Endothelial cell of umbilical vein (primary cell): Measurements from ENCODE around the gene WDR55. TPM values are rescaled to one million over a fixed set of nuclear protein-coding genes. Genes with fewer than 3 reads are reported as not detected.

Experiments
- BruUV-seq: library from RNA; stranded (reverse); fragments of 400-500 nt; replicated peaks from 2 replicates; lab custom pipeline; 2021; lab: Mats Ljungman, UMichigan
- CTCF ChIA-PET: fragments of 300-600, 350-600 bp; sonication (Branson Sonifier 250); formaldehyde crosslinking; loops from one replicate; lab custom pipeline; 2021; ENCODE audit warnings: antibody characterized with exemption, inconsistent platforms; lab: Charles Lee
- POLR2A ChIA-PET: fragments of 300-600, 350-600 bp; sonication (Branson Sonifier 250); formaldehyde crosslinking; loops from one replicate; lab custom pipeline; 2021; ENCODE audit warnings: antibody characterized with exemption, inconsistent platforms; lab: Charles Lee
- DNase-seq: peaks from one replicate; pipeline ENCODE4 v3.0.0-alpha.2; 2011; ENCODE audit warnings: low read depth, low spot score
- FAIRE-seq: peaks from 2 replicates; lab custom pipeline; 2011; peaks lifted over from hg19 to GRCh38; lab: Jason Lieb, UNC
- H2AFZ ChIP-seq: 2 replicates; pipeline ENCODE4 v1.6.0; 2012; ENCODE audit warnings: low read depth, low read length, control low read depth, inconsistent platforms
- H3K27ac ChIP-seq: 2 replicates; pipeline ENCODE4 v1.5.1; 2011; ENCODE audit warnings: low read depth, mild to moderate bottlenecking, control low read depth, low read length, moderate library complexity; ENCODE audit not compliant: insufficient read depth
- H3K27me3 ChIP-seq, 2 experiments: 2 replicates each; pipeline versions ENCODE4 v1.6.0 to v1.6.1; 2011; ENCODE audit warnings: low read length in 2 of 2, mixed read lengths in 1 of 2; ENCODE audit not compliant: control insufficient read depth in 2 of 2, insufficient read depth in 2 of 2
- H3K36me3 ChIP-seq, 2 experiments: 2 replicates in 1 of 2; 3 replicates in 1 of 2; pipeline ENCODE4 v1.5.1; 2011; ENCODE audit warnings: low read length in 2 of 2, mild to moderate bottlenecking in 1 of 2, moderate library complexity in 1 of 2; ENCODE audit not compliant: control insufficient read depth in 2 of 2, insufficient read depth in 2 of 2; ENCODE audit errors: extremely low read depth in 1 of 2
- H3K4me1 ChIP-seq: 3 replicates; pipeline ENCODE4 v1.5.1; 2011; ENCODE audit warnings: mild to moderate bottlenecking, low read length; ENCODE audit not compliant: control insufficient read depth, insufficient read depth; ENCODE audit errors: extremely low read depth
- H3K4me2 ChIP-seq: 2 replicates; pipeline ENCODE4 v1.6.1; 2011; ENCODE audit warnings: low read length, control low read depth, mixed read lengths; ENCODE audit not compliant: insufficient read depth
- H3K4me3 ChIP-seq, 3 experiments: fragments of 200-600 bp in 1 of 3; sonication (generic), shearing (Covaris generic) in 1 of 3; replicated peaks in 1 of 3; 2 replicates each; pipeline ENCODE4 v1.5.1; 2011 to 2016; ENCODE audit warnings: control low read depth in 3 of 3, low read length in 3 of 3, mild to moderate bottlenecking in 2 of 3, inconsistent platforms in 1 of 3, low read depth in 1 of 3, moderate library complexity in 1 of 3; ENCODE audit not compliant: insufficient read depth in 1 of 3
- H3K79me2 ChIP-seq: 2 replicates; pipeline ENCODE4 v1.6.0; 2012; ENCODE audit warnings: low read length, inconsistent platforms; ENCODE audit not compliant: control insufficient read depth, insufficient read depth
- H3K9ac ChIP-seq: replicated peaks from 2 replicates; pipeline ENCODE3; 2011; ENCODE audit warnings: low read length, control low read depth; ENCODE audit not compliant: insufficient read depth; ENCODE audit errors: extremely low read depth
- H3K9me1 ChIP-seq: replicated peaks from 3 replicates; pipeline ENCODE4 v1.6.0; 2011; ENCODE audit warnings: mild to moderate bottlenecking, low read length; ENCODE audit not compliant: control insufficient read depth, insufficient read depth; ENCODE audit errors: extremely low read depth
- H3K9me3 ChIP-seq: replicated peaks from 2 replicates; pipeline ENCODE4 v1.5.1; 2012; ENCODE audit warnings: low read length, inconsistent platforms; ENCODE audit not compliant: control insufficient read depth, insufficient read depth
- H4K20me1 ChIP-seq: replicated peaks from 2 replicates; pipeline ENCODE3; 2011; ENCODE audit warnings: mild to moderate bottlenecking, low read length; ENCODE audit not compliant: control insufficient read depth, insufficient read depth; ENCODE audit errors: extremely low read depth
- EZH2 ChIP-seq: IDR thresholded peaks from 2 replicates; pipeline ENCODE4 v1.6.1; 2012; ENCODE audit warnings: borderline replicate concordance, low read depth, mild to moderate bottlenecking, moderate library complexity, low read length, inconsistent platforms; ENCODE audit not compliant: severe bottlenecking
- FOS ChIP-seq: IDR thresholded peaks from 2 replicates; pipeline ENCODE4 v1.6.1; 2011; ENCODE audit warnings: mild to moderate bottlenecking, low read length, moderate library complexity, borderline replicate concordance; ENCODE audit not compliant: insufficient read depth
- GATA2 ChIP-seq: IDR thresholded peaks from 2 replicates; pipeline ENCODE4 v1.7.0; 2011; ENCODE audit warnings: low read depth, mild to moderate bottlenecking, moderate library complexity, mixed read lengths, low read length; ENCODE audit not compliant: insufficient read length, insufficient read depth
- JUN ChIP-seq: IDR thresholded peaks from 2 replicates; pipeline ENCODE4 v1.6.1; 2011; ENCODE audit warnings: borderline replicate concordance, low read depth; ENCODE audit not compliant: insufficient read length, insufficient read depth
- MYC ChIP-seq: IDR thresholded peaks from one replicate; pipeline ENCODE4 v1.6.1; 2011; ENCODE audit warnings: mild to moderate bottlenecking, low read depth, low read length
- POLR2A ChIP-seq: IDR thresholded peaks from 2 replicates; pipeline ENCODE4 v1.6.1; 2012; ENCODE audit warnings: low read depth, mild to moderate bottlenecking, control low read depth, low read length
- POLR2AphosphoS5 ChIP-seq: IDR thresholded peaks from 2 replicates; pipeline ENCODE4 v1.6.1; 2012; ENCODE audit warnings: low read depth, mild to moderate bottlenecking, control low read depth, low read length, moderate library complexity; ENCODE audit not compliant: insufficient read depth
- dilution Hi-C: fragments of 300-500 bp; cut with MboI; formaldehyde crosslinking; loops from one replicate; pipeline ENCODE4 v1.15.0; 2019; ENCODE audit warnings: low sequenced_read_pairs; ENCODE audit not compliant: extremely low pct_ligation_motif_present
- intact Hi-C: fragments of 100-400 bp; cut with micrococcal nuclease; formaldehyde crosslinking; loops from one replicate; pipeline ENCODE4 v1.10.0; 2022
- polyA plus RNA-seq, 4 experiments: library from polyadenylated mRNA; depleted of rRNA in 3 of 4; stranded (reverse) in 3 of 4; unstranded in 1 of 4; fragments of >200 nt; gene quantifications; 2 replicates each; pipeline versions ENCODE4 v1.2.1 to v1.2.3, GENCODE V29; 2011 to 2012; ENCODE audit warnings: missing spikeins in 1 of 4
- total RNA-seq: library from RNA; stranded (reverse); gene quantifications from 2 replicates; pipeline ENCODE4 v1.2.3, GENCODE V29; 2021
- TF ChIP-seq, protein P1 (sequence below): IDR thresholded peaks from 2 replicates; pipeline ENCODE4 v1.6.1; 2011; ENCODE audit not compliant: insufficient read depth, insufficient read length
- TF ChIP-seq, protein P2 (sequence below), 2 donors: IDR thresholded peaks; 1 replicate in 1 of 2; 2 replicates in 1 of 2; pipeline ENCODE4 v1.5.1; 2011; ENCODE audit warnings: low read length in 2 of 2, mild to moderate bottlenecking in 2 of 2, moderate library complexity in 2 of 2, control low read depth in 1 of 2, inconsistent platforms in 1 of 2, low read depth in 1 of 2; ENCODE audit not compliant: insufficient read depth in 1 of 2; ENCODE audit errors: extremely low read depth in 1 of 2

The WDR55 gene
- total and polyA plus RNA-seq, 2 donors (not counting 3 experiments of a cell fraction or from before 2014, with no cell fraction given): 17.5 to 25.3 TPM

DNA sequence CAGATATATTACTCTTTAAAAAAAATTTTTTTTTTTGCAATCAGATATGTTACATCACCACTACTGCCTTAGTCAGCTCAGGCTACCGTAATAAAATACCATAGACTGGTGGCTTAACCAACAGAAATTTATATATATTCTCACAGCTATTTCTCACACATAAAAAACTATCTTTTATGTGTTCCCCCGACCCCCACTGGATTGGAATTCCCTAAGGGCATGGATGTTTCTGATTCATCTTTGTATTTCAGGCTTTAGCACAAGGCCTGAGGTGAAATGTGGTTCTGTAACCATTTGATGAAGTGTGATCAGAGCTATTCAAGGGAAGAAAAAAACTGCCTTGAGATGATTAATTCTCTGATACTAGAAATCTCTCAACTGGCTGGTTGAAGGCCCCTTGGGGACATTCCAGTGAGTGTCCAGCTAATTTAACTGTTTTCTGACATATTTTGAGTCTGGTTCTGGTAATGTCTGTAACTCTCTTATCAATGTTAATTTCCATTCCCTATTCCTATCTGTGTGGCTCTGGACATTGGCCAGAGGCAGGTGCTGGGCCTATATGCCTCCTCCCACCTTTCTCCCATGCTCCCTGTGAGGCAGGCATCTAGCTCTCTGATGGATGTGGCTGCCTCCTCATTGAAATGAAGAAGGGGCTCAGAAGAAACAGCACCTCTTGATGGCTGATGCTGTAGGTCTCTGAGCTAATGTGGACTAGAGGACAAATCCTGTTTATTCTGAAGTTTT, 34.2 kb upstream of the WDR55 start:
- H2AFZ ChIP-seq: no peak overlapping the region
- DNase-seq (no peak), FAIRE-seq (no peak)
- no peaks in the 10 kb centered on the region for H3K9me3 ChIP-seq
- H3K9me1 ChIP-seq: no peaks in the 10 kb centered on the region
- H4K20me1 ChIP-seq: no peaks in the 10 kb centered on the region
- H3K4me1 ChIP-seq: peaks cover 15% of the 10 kb centered on the region
- no peak overlapping the region for H3K4me3 ChIP-seq
- no peak overlapping the region for H3K4me2 ChIP-seq
- TF ChIP-seq POLR2A: no peak
- TF ChIP-seq, protein P1, sequence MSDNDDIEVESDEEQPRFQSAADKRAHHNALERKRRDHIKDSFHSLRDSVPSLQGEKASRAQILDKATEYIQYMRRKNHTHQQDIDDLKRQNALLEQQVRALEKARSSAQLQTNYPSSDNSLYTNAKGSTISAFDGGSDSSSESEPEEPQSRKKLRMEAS: no peak
- TF ChIP-seq MYC: no peak
- no peak for TF ChIP-seq JUN
- no peak for TF ChIP-seq POLR2AphosphoS5
- no peak for TF ChIP-seq FOS
- TF ChIP-seq EZH2: no peak
- no peak for TF ChIP-seq GATA2
- TF ChIP-seq, protein P2, sequence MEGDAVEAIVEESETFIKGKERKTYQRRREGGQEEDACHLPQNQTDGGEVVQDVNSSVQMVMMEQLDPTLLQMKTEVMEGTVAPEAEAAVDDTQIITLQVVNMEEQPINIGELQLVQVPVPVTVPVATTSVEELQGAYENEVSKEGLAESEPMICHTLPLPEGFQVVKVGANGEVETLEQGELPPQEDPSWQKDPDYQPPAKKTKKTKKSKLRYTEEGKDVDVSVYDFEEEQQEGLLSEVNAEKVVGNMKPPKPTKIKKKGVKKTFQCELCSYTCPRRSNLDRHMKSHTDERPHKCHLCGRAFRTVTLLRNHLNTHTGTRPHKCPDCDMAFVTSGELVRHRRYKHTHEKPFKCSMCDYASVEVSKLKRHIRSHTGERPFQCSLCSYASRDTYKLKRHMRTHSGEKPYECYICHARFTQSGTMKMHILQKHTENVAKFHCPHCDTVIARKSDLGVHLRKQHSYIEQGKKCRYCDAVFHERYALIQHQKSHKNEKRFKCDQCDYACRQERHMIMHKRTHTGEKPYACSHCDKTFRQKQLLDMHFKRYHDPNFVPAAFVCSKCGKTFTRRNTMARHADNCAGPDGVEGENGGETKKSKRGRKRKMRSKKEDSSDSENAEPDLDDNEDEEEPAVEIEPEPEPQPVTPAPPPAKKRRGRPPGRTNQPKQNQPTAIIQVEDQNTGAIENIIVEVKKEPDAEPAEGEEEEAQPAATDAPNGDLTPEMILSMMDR (IDR thresholded peaks at IDR 0.05; ENCODE audit: extremely low read depth in 1 of 2, insufficient read depth in 1 of 2, low read depth in 1 of 2, low read length in 2 of 2): no peak
- no peak overlapping the region for H3K9ac ChIP-seq
- ChIA-PET CTCF (interaction anchor here (1.0 to 1.4 kb wide), 5 partner anchors 49 to 391 kb away, joined by 3 to 7 read pairs (median 5); partner anchors contain the start of gene EIF4EBP3), POLR2A (no interaction called here)
- H3K36me3 ChIP-seq: no peaks in the 10 kb centered on the region
- BruUV-seq: no TSS peak
- no peaks in the 10 kb centered on the region for H3K79me2 ChIP-seq
- peaks cover 0 to 3% of the 10 kb centered on the region in 2 experiments for H3K27me3 ChIP-seq
- dilution Hi-C loops (no loop called here), intact Hi-C loops (loop anchor here (10.0 kb wide), 1 partner anchor 386 kb away; no protein-coding TSS in a partner anchor)
- no peak overlapping the region for H3K27ac ChIP-seq
